ENCODE measurements around the gene POLRMT. TPM values are rescaled to one million over a fixed set of nuclear protein-coding genes. Genes with fewer than 3 reads are reported as not detected.

Gene POLRMT
- total and polyA plus RNA-seq, 2 experiments from 2014 or later, result 98.0 to 148 TPM

GRCh38 chr19:575527-576506 lies 57.5 kb downstream of the POLRMT start (continued):
- no peak for TF ChIP-seq CTCF (conservative IDR thresholded peaks at IDR 0.05; ENCODE audit: low read depth in 2 of 2)
- no peak for TF ChIP-seq JUNB (IDR thresholded peaks at IDR 0.05; ENCODE audit: unreplicated experiment)
- TF ChIP-seq REST (IDR thresholded peaks at IDR 0.05; ENCODE audit: unreplicated experiment), result no peak
- no peak for TF ChIP-seq ETS1 (IDR thresholded peaks at IDR 0.05)
- no peak for TF ChIP-seq POLR2AphosphoS5 (IDR thresholded peaks at IDR 0.05; ENCODE audit: low read depth)
- no peak for TF ChIP-seq EZH2 (IDR thresholded peaks at IDR 0.05; ENCODE audit: low read depth, unreplicated experiment)
- no peak for TF ChIP-seq ZNF331 (CRISPR knock-in tag; IDR thresholded peaks at IDR 0.05; ENCODE audit: low read depth)

GRCh38 chr19:574658-575526 lies 58.4 kb downstream of the POLRMT start:
- H3K4me1 Mint-ChIP-seq, result peaks cover 25% of the 10 kb centered on the region
- DNase-seq (ENCODE audit: low spot score) (peak; percentile 16), ATAC-seq (no peak)
- Histone ChIP-seq H4K20me1 (replicated peaks; ENCODE audit: insufficient read depth) (peaks cover 49% of the 10 kb centered on the region), H3K4me3 (peak overlapping the region; percentile 96), H2AFZ (no peak overlapping the region), H3K27ac (ENCODE audit: low read depth) (peak overlapping the region; percentile 63; the same call in 1 of the 2 replicates), H3K4me1 (ENCODE audit: insufficient read depth) (peaks cover 18% of the 10 kb centered on the region), H3K36me3 (ENCODE audit: insufficient read depth) (no peaks in the 10 kb centered on the region), H3K4me2 (peak overlapping the region; percentile 100), H3F3A (replicated peaks; ENCODE audit: low read depth) (peaks cover 17% of the 10 kb centered on the region; the same call in 1 of the 2 replicates), H3K9me2 (ENCODE audit: insufficient read depth) (no peaks in the 10 kb centered on the region), H3K27me3 (ENCODE audit: insufficient read depth) (no peaks in the 10 kb centered on the region), H3K79me2 (replicated peaks; ENCODE audit: insufficient read depth) (peaks cover 75% of the 10 kb centered on the region)
- peaks cover 33% of the 10 kb centered on the region for H3K36me3 Mint-ChIP-seq (ENCODE audit: low read depth)
- peaks cover 8% of the 10 kb centered on the region for H3K9me3 Mint-ChIP-seq
- H3K27me3 Mint-ChIP-seq (ENCODE audit: insufficient read depth, low read depth, poor library complexity), result peaks cover 36% of the 10 kb centered on the region
- H3K4me3 Mint-ChIP-seq, result peak overlapping the region; percentile 90
- peak overlapping the region; percentile 72; the same call in 1 of the 2 replicates for H3K27ac Mint-ChIP-seq
- TF ChIP-seq CTCF (conservative IDR thresholded peaks at IDR 0.05; ENCODE audit: low read depth in 2 of 2) (no peak), ZNF331 (CRISPR knock-in tag; IDR thresholded peaks at IDR 0.05; ENCODE audit: low read depth) (no peak), CREB1 (CRISPR knock-in tag; IDR thresholded peaks at IDR 0.05; ENCODE audit: low read depth) (no peak), POLR2AphosphoS5 (IDR thresholded peaks at IDR 0.05; ENCODE audit: low read depth) (no peak)
